Measurements from ENCODE around the gene MEPCE. TPM values are rescaled to one million over a fixed set of nuclear protein-coding genes. Genes with fewer than 3 reads are reported as not detected.

The MEPCE gene
- total and polyA plus RNA-seq, 10 of the 15 experiments (the other 5 are each of a cell fraction or from before 2014, with no cell fraction given): 8.2 to 48.0 (median 22.1) TPM

- RAD21 ChIA-PET (ENCODE audit: unreplicated experiment): interaction anchor here (0.6 to 3.5 kb wide), 6 partner anchors 16 to 215 kb away, joined by 3 to 32 read pairs (median 8); partner anchors contain the start of genes FBXO24 and LRCH4
- 3% methylated on average over 26 of the region's 30 CpGs for WGBS (ENCODE audit: insufficient coverage, insufficient replicate concordance, low lambda C conversion rate, missing lambda C conversion rate)
- Histone ChIP-seq H3K4me3 (peak overlapping the region; percentile 99), H2AFZ (ENCODE audit: control insufficient read depth, low read depth, low read length) (no peak overlapping the region), H3K9ac (ENCODE audit: control insufficient read depth, insufficient read depth, low read length) (peak overlapping the region; percentile 83), H3K4me2 (ENCODE audit: control insufficient read depth, insufficient read depth) (peak overlapping the region; percentile 97), H3K27me3 (replicated peaks in 1 of 2; ENCODE audit: control insufficient read depth in 2 of 2, insufficient read depth in 2 of 2, low read length in 1 of 2) (no peaks in the 10 kb centered on the region), H3K9me3 (replicated peaks; ENCODE audit: control insufficient read depth, insufficient read depth, low read length) (no peaks in the 10 kb centered on the region), H3K79me2 (ENCODE audit: control insufficient read depth, insufficient read depth, low read length) (peaks cover 59% of the 10 kb centered on the region), H3K27ac (ENCODE audit: control insufficient read depth, insufficient read depth) (peak overlapping the region; percentile 89), H3K4me1 (ENCODE audit: control insufficient read depth, insufficient read depth, low read length) (peaks cover 28% of the 10 kb centered on the region), H4K20me1 (ENCODE audit: control insufficient read depth, insufficient read depth) (peaks cover 4% of the 10 kb centered on the region; the same call in 1 of the 2 replicates), H3K36me3 (ENCODE audit: control insufficient read depth in 2 of 2, insufficient read depth in 2 of 2, low read length in 1 of 2) (peaks cover 2 to 12% of the 10 kb centered on the region in 2 experiments; a peak in 3 of 4 replicates)
- BruUV-seq (replicated peaks): no TSS peak
- in situ Hi-C loops (cut with MboI): loop anchor here (10.0 kb wide), 1 partner anchor 378 kb away; the partner anchor contains the start of gene SLC12A9
- SMC1A ChIA-PET (ENCODE audit: uncharacterized antibody, unreplicated experiment): interaction anchor here (0.7 to 1.7 kb wide), 5 partner anchors 65 to 375 kb away, joined by 3 to 8 read pairs (median 5); partner anchors contain the start of genes FBXO24 and SLC12A9
- FAIRE-seq: no peak
- 0 out of 2 replicates have a peak, but pooled peaks have one; percentile 31 for TF ChIP-seq GATAD2B (conservative IDR thresholded peaks at IDR 0.05; ENCODE audit: low read depth)
- 0 out of 2 replicates have a peak, but pooled peaks have one; percentile 29 for TF ChIP-seq WRNIP1 (IDR thresholded peaks at IDR 0.05; ENCODE audit: borderline replicate concordance, low read depth, low read length)
- TF ChIP-seq RCOR1 (conservative IDR thresholded peaks at IDR 0.05; ENCODE audit: low read depth, low read length): no peak
- TF ChIP-seq HDAC2 (IDR thresholded peaks at IDR 0.05): no peak
- 0 out of 2 replicates have a peak, but pooled peaks have one; percentile 25 for TF ChIP-seq IKZF1 (conservative IDR thresholded peaks at IDR 0.05)
- TF ChIP-seq CHD2 (IDR thresholded peaks at IDR 0.05; ENCODE audit: borderline replicate concordance, low read depth, low read length): 0 out of 2 replicates have a peak, but pooled peaks have one; percentile 41
- no peak for TF ChIP-seq RFX5 (IDR thresholded peaks at IDR 0.05; ENCODE audit: low read depth, low read length)
- peak; percentile 39 for TF ChIP-seq RAD21 (IDR thresholded peaks at IDR 0.05; ENCODE audit: insufficient read depth, low read depth, low read length)
- 0 out of 2 replicates have a peak, but pooled peaks have one; percentile 39 for TF ChIP-seq POLR2AphosphoS2 (IDR thresholded peaks at IDR 0.05; ENCODE audit: low read depth, low read length)
- TF ChIP-seq SMARCA5 (IDR thresholded peaks at IDR 0.05): peak; percentile 85; the same call in 1 of the 2 replicates
- TF ChIP-seq CHD1 (IDR thresholded peaks at IDR 0.05; ENCODE audit: low read depth, low read length): no peak
- peak; percentile 53 to 65 (median 64) for TF ChIP-seq CTCF (IDR thresholded peaks at IDR 0.05 in 2 of 3, conservative IDR thresholded peaks at IDR 0.05 in 1 of 3; ENCODE audit: control insufficient read depth in 2 of 3, extremely low read depth in 1 of 3, insufficient read depth in 1 of 3, low read depth in 3 of 3, low read length in 3 of 3)
- 0 out of 4 replicates have a peak, but pooled peaks of 1 of the 2 experiments have one; percentile 8 for TF ChIP-seq BHLHE40 (IDR thresholded peaks at IDR 0.05; ENCODE audit: borderline replicate concordance in 1 of 2, low read depth in 2 of 2, low read length in 1 of 2)
- TF ChIP-seq NR2C1 (IDR thresholded peaks at IDR 0.05): no peak
- TF ChIP-seq POLR2A (IDR thresholded peaks at IDR 0.05; ENCODE audit: low read depth, low read length): peak; percentile 15
- peak; percentile 46 for ATAC-seq
- intact Hi-C loops (cut with micrococcal nuclease; ENCODE audit: unreplicated experiment): loop anchor here (5.0 to 10.0 kb wide), 3 partner anchors 70 to 250 kb away; partner anchors contain the start of gene GIGYF1
- DNase-seq (ENCODE audit: low read depth, low spot score): no peak
- CTCF ChIA-PET: interaction anchor here (0.6 to 5.4 kb wide), 20 partner anchors 16 to 740 kb away, joined by 3 to 37 read pairs (median 3); partner anchors contain the start of genes AGFG2, FBXO24, PLOD3 and ZNHIT1
- POLR2A ChIA-PET: interaction anchor here (0.5 to 2.2 kb wide), 12 partner anchors 25 to 715 kb away, joined by 3 to 6 read pairs (median 3); partner anchors contain the start of genes AGFG2, FBXO24 and LRCH4
Measured at GRCh38 chr7:100476903-100477870, 47.6 kb downstream of the MEPCE start.

Data from GM12878 (cell line).